GM21529 (cell line): ENCODE data around the gene NOTCH2NLA.
"Not testable (repeated sequence)": the region's sequence is repeated elsewhere in the genome, so short reads cannot be mapped to it uniquely, and the experiment has no call there.

ENCODE experiments used
- ATAC-seq: cut with Tn5 transposase; IDR thresholded peaks from one replicate; pipeline ENCODE4 v1.9.1; 2021; ENCODE audit not compliant: unreplicated experiment

The NOTCH2NLA gene

DNA sequence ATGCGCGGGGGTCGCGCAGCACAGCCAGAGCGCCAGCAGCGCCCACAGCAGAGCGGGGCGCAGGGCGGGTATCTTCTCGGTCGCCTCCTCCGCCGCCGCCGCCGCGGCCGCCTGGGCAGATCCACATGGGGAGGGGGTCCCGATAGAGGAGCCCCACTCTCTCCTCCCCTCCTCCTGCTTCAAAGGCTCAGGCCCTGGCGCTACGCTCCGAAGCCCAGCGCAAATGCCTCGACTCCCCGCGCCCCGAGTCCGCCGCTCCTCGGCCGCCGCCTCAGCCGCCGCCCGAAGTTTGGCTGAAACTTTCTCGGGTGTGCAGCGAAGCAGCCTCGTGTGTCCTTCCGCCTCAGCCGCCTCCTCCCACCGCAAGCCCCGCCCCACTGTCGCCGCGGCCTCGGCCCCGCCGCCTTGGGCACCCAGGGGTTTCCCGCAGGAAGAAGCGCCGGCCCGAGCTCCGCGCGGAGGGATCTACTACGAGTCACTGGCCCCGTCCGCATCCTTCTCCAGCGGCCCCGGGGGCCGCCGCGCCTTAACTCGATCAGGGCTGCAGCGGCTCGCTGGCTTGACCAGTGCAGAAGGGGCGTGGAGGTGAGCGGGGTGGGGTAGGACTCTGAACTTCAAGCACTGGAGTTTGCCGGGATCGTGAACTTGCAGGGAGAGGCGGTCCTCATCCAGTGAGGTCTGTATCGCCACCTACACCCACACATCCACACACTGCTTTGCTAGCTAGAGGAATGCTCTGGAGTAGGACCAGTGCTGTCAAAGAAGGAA is at the start of gene NOTCH2NLA:
Gene NOTCH2NLA, minus strand, starts transcription at position 312 of the 768 bp plus-strand sequence. CDS start 39,684 bp downstream, outside the sequence.
- not testable (repeated sequence) for ATAC-seq

DNA sequence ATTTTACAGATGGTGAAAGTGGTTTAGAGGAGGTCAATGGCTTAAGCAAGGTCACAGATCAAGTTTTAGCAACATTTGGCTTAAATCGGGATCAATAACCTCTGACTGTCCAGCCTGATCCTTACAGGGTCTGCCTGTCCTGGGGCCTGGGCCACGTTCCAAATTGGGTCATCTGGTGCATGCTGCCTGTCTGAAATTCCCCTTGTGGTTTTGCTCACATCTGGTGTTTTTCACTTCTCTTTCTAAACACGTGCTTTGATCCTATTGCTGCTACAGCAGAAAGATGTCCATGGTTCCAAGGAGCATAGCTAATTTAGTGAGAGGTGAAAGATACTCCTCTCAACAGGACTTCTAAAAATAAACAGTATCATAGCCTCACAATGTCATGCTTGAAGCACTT is 49.5 kb upstream of the NOTCH2NLA start:
- ATAC-seq: peak; percentile 79

- not testable (repeated sequence) for ATAC-seq
Measured at GRCh38 chr1:146277087-146277486, 48.3 kb upstream of the NOTCH2NLA start.

- not testable (repeated sequence) for ATAC-seq
Measured at GRCh38 chr1:146274083-146274482, 45.3 kb upstream of the NOTCH2NLA start.

DNA sequence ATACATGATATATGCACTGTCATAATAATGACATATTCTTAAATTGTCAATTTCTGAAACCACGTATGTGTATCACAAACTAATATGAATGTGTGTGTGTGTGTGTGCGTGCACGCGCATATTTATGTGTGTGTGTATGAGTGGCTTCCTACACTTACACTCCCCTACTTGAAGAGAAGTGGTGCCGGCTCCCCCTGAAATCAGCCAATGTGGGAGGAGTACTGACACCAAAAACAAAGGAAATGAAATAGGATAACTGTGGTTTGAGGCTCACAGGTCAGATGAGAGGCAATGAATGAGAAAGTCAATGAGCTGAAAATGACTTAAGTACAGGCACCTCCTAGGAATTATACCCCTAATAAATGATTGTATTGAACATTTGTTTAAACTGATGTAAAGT is 44.4 kb upstream of the NOTCH2NLA start:
- not testable (repeated sequence) for ATAC-seq

- ATAC-seq: not testable (repeated sequence)
Measured at GRCh38 chr1:146272734-146273133, 43.9 kb upstream of the NOTCH2NLA start.

- not testable (repeated sequence) for ATAC-seq
Measured at GRCh38 chr1:146271977-146272376, 43.2 kb upstream of the NOTCH2NLA start.

DNA sequence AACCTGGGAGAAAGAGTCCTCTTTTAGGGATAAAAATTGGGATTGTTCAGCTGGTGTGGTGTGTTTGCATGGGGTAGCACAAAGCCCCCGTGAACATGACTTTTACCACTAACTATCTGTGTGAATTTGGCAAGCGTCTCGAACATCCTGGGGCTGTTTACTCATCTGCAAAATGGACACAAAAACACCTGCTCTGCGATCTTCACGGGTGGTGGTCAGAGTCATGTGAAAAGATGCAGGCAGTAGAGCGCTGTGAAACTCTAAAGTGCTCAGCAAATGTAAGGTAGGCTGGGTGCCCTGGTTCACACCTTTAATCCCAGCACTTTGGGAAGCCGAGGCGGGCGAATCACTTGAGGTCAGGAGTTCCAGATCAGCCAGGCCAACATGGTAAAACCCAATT is 41.3 kb upstream of the NOTCH2NLA start:
- ATAC-seq: not testable (repeated sequence)

GRCh38 chr1:146266179-146266748 is 37.4 kb upstream of the NOTCH2NLA start:
- not testable (repeated sequence) for ATAC-seq

DNA sequence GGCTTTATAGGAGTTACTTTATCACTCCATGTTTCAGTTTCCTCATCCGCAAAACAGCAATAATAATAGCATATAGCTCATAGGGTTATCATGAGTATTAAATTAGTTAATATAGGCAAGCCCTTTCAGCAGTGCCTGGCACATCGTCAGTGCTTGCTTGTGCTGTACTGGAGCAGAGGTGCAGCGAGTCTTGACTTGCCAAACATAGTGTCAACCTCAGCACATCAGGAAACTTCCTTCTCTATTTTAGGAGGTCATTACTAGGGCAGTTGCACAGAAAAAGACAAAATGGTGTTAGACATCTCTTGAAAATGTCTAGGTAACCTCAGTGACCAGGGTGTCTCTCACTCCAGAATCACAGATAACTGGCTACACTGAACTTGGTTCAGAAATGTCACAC is 35.9 kb upstream of the NOTCH2NLA start:
- not testable (repeated sequence) for ATAC-seq

- ATAC-seq: not testable (repeated sequence)
Measured at GRCh38 chr1:146260006-146260730, 31.3 kb upstream of the NOTCH2NLA start.

GRCh38 chr1:146257992-146258552 is 29.3 kb upstream of the NOTCH2NLA start:
- not testable (repeated sequence) for ATAC-seq

GRCh38 chr1:146254569-146255197 is 25.9 kb upstream of the NOTCH2NLA start:
- peak; percentile 53 for ATAC-seq

- not testable (repeated sequence) for ATAC-seq
Measured at GRCh38 chr1:146253249-146253855, 24.5 kb upstream of the NOTCH2NLA start.

DNA sequence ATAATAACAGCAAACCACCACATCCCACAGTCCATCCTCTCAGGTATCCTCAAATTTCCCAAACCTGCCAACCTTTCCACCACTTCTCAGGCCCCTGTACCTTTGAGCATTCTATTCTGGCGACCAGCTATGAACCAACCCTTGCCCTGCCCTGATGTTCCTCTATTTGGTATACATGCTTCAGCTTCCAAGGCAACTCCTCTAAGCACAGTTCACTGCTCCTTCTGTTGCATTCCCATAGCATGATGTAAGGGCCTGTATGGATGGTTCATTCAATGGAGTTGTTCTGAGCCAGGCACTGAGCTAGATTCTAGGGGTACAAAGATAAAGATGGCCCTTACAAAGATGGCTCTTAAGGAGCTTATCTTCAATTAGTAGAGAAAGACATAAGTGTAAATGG is 22.7 kb upstream of the NOTCH2NLA start:
- ATAC-seq: not testable (repeated sequence)

GRCh38 chr1:146248643-146249042 is 19.8 kb upstream of the NOTCH2NLA start:
- ATAC-seq: not testable (repeated sequence)

DNA sequence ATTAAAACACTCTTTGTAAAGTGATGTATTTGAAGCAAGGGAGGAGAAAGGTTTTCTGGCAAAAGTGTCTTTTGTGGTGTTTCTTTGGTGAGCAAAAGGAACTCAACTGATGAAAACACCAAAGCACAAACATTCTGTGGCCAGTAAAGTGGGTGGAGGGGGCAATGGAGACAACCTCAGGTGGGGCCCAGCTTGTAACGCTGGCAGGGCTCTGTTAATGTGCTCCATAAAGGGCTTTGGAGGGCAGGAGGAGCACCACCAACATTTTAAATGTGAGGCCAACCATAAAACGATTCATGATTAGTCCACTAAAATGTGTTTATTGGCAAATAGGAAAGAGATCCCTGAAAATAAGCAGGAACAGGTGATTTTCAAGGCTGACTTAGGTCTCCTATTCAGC is 7.8 kb upstream of the NOTCH2NLA start:
- ATAC-seq: not testable (repeated sequence)

- ATAC-seq: not testable (repeated sequence)
Measured at GRCh38 chr1:146236026-146236601, 7.3 kb upstream of the NOTCH2NLA start.

- not testable (repeated sequence) for ATAC-seq
Measured at GRCh38 chr1:146228144-146228682, 608 bp downstream of the NOTCH2NLA start.

GRCh38 chr1:146174531-146174930 is 54.3 kb downstream of the NOTCH2NLA start:
- not testable (repeated sequence) for ATAC-seq
